Gastrocnemius medialis (tissue), 4 donors: ENCODE measurements around the gene FITM1. TPM values are rescaled to one million over a fixed set of nuclear protein-coding genes. Genes with fewer than 3 reads are reported as not detected.

Experiments used
- ATAC-seq, 2 donors: fragments of 150-250 bp; one replicate each; pipeline ENCODE4 v1.9.1; 2016
- DNase-seq, 2 donors: peaks; one replicate each; pipeline ENCODE4 v3.0.0-alpha.2; 2019
- H3K27ac ChIP-seq, 4 donors: fragments of 200-600 bp; sonication (generic); 1 replicate in 1 of 4; 2 replicates in 3 of 4; pipeline ENCODE4 v1.5.1; 2016 to 2018; ENCODE audit warnings: mild to moderate bottlenecking in 2 of 4, moderate library complexity in 1 of 4
- H3K27me3 ChIP-seq, 3 donors: fragments of 200-600 bp; sonication (generic) in 2 of 3; 1 replicate in 1 of 3; 2 replicates in 2 of 3; pipeline versions ENCODE4 v1.5.1 to v1.6.0; 2016 to 2019; ENCODE audit warnings: mild to moderate bottlenecking in 1 of 3, moderate library complexity in 1 of 3
- H3K36me3 ChIP-seq, 2 donors: fragments of 200-600 bp; sonication (generic) in 1 of 2; one replicate each; pipeline ENCODE4 v1.5.1; 2017 to 2018
- H3K4me1 ChIP-seq, 2 donors: fragments of 200-600 bp; sonication (generic) in 1 of 2; one replicate each; pipeline ENCODE4 v1.5.1; 2016 to 2017; ENCODE audit warnings: mild to moderate bottlenecking in 2 of 2
- H3K4me3 ChIP-seq, 4 donors: fragments of 200-600 bp; sonication (generic) in 3 of 4; 1 replicate in 1 of 4; 2 replicates in 3 of 4; pipeline ENCODE4 v1.5.1; 2016 to 2019; ENCODE audit warnings: mild to moderate bottlenecking in 2 of 4
- H3K9me3 ChIP-seq, 3 donors: fragments of 200-600 bp; sonication (generic) in 2 of 3; 1 replicate in 1 of 3; 2 replicates in 2 of 3; pipeline ENCODE4 v1.5.1; 2016 to 2019
- CTCF ChIP-seq, 5 experiments: fragments of 450-650 bp in 3 of 5; fragments of 200-600 bp in 2 of 5; sonication (generic) in 2 of 5; IDR thresholded peaks in 4 of 5; conservative IDR thresholded peaks in 1 of 5; 1 replicate in 4 of 5; 2 replicates in 1 of 5; pipeline ENCODE4 v1.5.1; 2016 to 2019; ENCODE audit warnings: antibody characterized with exemption in 5 of 5, mild to moderate bottlenecking in 3 of 5, moderate library complexity in 3 of 5
- POLR2A ChIP-seq, 2 donors: fragments of 450-650 bp; IDR thresholded peaks; one replicate each; pipeline ENCODE4 v1.6.1; 2017; ENCODE audit warnings: antibody characterized with exemption in 2 of 2, mild to moderate bottlenecking in 2 of 2, moderate library complexity in 2 of 2
- in situ Hi-C, 4 donors: fragments of 200-750 bp; cut with MboI; loops; one replicate each; pipeline versions ENCODE4 v1.15.0 to v1.8.0; 2017; ENCODE audit warnings: low sequenced_read_pairs in 4 of 4
- intact Hi-C: fragments of 100-400 bp; cut with DNase I; formaldehyde crosslinking; loops from one replicate; pipeline ENCODE4 v1.15.1; 2023; ENCODE audit warnings: low total_unique reads
- total RNA-seq, 4 donors: library from RNA; depleted of rRNA; stranded (reverse); fragments of >200 nt; gene quantifications; one replicate each; pipeline versions ENCODE4 v1.1.0 to v1.2.3, GENCODE V29; 2016

The FITM1 gene
- total RNA-seq, 4 donors from 2014 or later = 45.3 to 91.3 (median 65.4) TPM

GRCh38 chr14:24116128-24116814, 14.2 kb upstream of the FITM1 start:
- in situ Hi-C loops (no loop called here), intact Hi-C loops (no loop called here)
- no peaks in the 10 kb centered on the region for H3K27me3 ChIP-seq
- peak overlapping the region; percentile 92 to 99 (median 98) for H3K27ac ChIP-seq
- peaks cover 16 to 19% of the 10 kb centered on the region in 2 donors for H3K4me1 ChIP-seq
- peaks cover 2 to 41% of the 10 kb centered on the region in 2 donors for H3K36me3 ChIP-seq
- peak overlapping the region in 3 of 4 donors; percentile 74 to 79 (median 76) for H3K4me3 ChIP-seq
- ATAC-seq = no peak
- H3K9me3 ChIP-seq = no peaks in the 10 kb centered on the region
- TF ChIP-seq POLR2A (IDR thresholded peaks at IDR 0.05) (no peak), CTCF (IDR thresholded peaks at IDR 0.05 in 4 of 5, conservative IDR thresholded peaks at IDR 0.05 in 1 of 5) (no peak)
- no peak for DNase-seq

- Histone ChIP-seq H3K4me3 (no peak overlapping the region), H3K36me3 (peaks cover 2 to 50% of the 10 kb centered on the region in 2 donors), H3K27ac (peak overlapping the region in 1 of 4 donors; percentile 99), H3K4me1 (peaks cover 16 to 19% of the 10 kb centered on the region in 2 donors), H3K27me3 (no peaks in the 10 kb centered on the region), H3K9me3 (no peaks in the 10 kb centered on the region)
- in situ Hi-C loops = no loop called here
- ATAC-seq = no peak
- TF ChIP-seq POLR2A (IDR thresholded peaks at IDR 0.05) (no peak), CTCF (IDR thresholded peaks at IDR 0.05 in 4 of 5, conservative IDR thresholded peaks at IDR 0.05 in 1 of 5) (no peak)
- DNase-seq = no peak
- intact Hi-C loops = no loop called here
Observed at GRCh38 chr14:24117179-24117578, 13.3 kb upstream of the FITM1 start.

- TF ChIP-seq POLR2A (IDR thresholded peaks at IDR 0.05) (no peak), CTCF (IDR thresholded peaks at IDR 0.05 in 4 of 5, conservative IDR thresholded peaks at IDR 0.05 in 1 of 5) (no peak)
- peaks cover 2 to 72% of the 10 kb centered on the region in 2 donors for H3K36me3 ChIP-seq
- ATAC-seq = no peak
- H3K9me3 ChIP-seq = no peaks in the 10 kb centered on the region
- DNase-seq = no peak
- H3K27ac ChIP-seq = no peak overlapping the region
- intact Hi-C loops = no loop called here
- in situ Hi-C loops = no loop called here
- peaks cover 12 to 13% of the 10 kb centered on the region in 2 donors for H3K4me1 ChIP-seq
- H3K4me3 ChIP-seq = no peak overlapping the region
- no peaks in the 10 kb centered on the region for H3K27me3 ChIP-seq
Observed at GRCh38 chr14:24119691-24120090, 10.8 kb upstream of the FITM1 start.

- Histone ChIP-seq H3K27ac (no peak overlapping the region), H3K4me1 (peaks cover 3 to 6% of the 10 kb centered on the region in 2 donors), H3K4me3 (no peak overlapping the region), H3K9me3 (no peaks in the 10 kb centered on the region), H3K36me3 (peaks cover 2 to 72% of the 10 kb centered on the region in 2 donors), H3K27me3 (no peaks in the 10 kb centered on the region)
- in situ Hi-C loops (no loop called here), intact Hi-C loops (no loop called here)
- TF ChIP-seq CTCF (IDR thresholded peaks at IDR 0.05 in 4 of 5, conservative IDR thresholded peaks at IDR 0.05 in 1 of 5) (no peak), POLR2A (IDR thresholded peaks at IDR 0.05) (no peak)
- no peak for ATAC-seq
- no peak for DNase-seq
Observed at GRCh38 chr14:24121210-24121609, 9.2 kb upstream of the FITM1 start.
